Activated T-helper 9 cell treated with anti-CD3 and anti-CD28 coated beads, Interleukin-2, amount 50 U/mL, for 16 hours (primary cell): ENCODE data around the gene KRTAP10-12.

ENCODE experiments used
- DNase-seq: peaks from one replicate; pipeline ENCODE4 v3.0.0-alpha.2; 2020; ENCODE audit warnings: low read depth

Gene KRTAP10-12

DNA sequence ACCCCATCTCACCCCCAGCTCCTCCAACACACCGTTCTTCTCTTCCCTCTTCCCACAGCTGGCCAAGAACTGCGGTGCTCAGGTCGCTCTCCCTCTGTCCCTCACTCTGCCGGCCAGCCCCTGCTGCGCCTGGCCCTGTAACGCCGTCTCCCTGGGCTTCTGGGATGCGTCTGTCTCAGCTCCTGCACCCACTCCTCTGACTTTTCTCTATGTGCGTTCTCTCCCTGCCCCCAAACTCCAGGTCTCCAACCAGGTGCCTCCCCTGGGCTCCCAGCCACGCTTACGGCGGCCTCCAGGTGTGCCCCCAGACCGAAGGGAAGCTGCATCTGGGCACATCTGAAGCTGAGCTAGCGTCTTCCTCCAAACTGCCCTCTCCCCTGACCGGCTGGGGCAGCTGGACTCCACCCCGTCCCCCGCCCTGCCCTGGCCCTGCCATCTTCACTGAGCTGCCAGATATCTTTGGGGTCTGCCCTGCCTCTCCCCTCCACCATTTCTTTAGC, 2.6 kb downstream of the KRTAP10-12 start:
- no peak for DNase-seq

GRCh38 chr21:44700101-44701022, 3.4 kb downstream of the KRTAP10-12 start:
- no peak for DNase-seq

- DNase-seq = no peak
These were observed 4.0 kb downstream of the KRTAP10-12 start for GRCh38 chr21:44701023-44701400.

DNA sequence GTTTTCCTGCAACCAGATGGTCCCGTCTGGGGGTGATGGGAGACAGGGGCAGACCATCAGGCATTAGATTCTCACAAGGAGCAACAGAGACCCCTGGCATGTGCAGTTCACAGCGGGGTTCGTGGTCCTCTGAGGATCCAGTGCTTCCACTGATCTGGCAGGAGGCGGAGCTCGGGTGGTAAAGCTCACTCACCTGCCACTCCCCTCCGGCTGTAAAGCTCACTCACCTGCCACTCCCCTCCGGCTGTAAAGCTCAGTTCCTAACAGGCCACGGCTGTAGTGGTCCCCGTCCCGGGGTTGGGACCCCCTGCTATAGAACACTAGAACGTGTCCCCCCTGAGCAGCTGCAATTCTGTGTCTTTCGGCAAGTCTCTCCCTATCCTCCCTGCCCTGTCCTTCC, 4.6 kb downstream of the KRTAP10-12 start:
- no peak for DNase-seq

DNA sequence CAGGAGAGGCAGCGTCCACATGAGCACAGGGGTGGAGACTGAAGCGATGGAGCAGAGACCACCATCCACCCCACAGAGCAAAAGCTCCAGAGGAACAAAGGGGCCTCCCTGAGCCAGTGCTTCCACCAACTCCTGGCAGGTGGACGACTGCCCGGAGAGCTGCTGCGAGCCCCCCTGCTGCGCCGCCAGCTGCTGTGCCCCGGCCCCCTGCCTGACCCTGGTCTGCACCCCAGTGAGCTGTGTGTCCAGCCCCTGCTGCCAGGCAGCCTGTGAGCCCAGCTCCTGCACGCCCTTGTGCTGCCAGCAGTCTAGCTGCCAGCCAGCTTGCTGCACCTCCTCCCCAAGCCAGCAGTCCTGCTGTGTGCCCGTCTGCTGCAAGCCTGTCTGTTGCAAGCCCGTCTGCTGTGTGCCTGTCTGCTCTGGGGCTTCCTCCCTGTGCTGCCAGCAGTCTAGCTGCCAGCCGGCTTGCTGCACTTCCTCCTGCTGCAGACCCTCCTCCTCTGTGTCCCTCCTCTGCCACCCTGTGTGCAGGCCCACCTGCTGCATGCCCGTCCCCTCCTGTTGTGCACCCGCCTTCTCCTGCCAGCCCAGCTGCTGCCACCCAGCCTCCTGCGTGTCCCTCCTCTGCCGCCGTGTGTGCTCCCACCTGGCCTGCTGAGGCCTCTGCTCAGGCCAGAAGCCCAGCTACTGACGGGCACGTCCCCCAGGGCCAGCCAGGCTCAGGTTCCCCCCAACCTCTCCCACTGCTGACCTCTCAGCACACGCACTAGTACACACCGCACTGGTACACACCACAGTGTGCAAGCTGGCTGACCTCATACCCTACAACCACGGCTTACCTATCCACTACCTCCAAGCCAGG, 5.4 kb downstream of the KRTAP10-12 start:
- no peak for DNase-seq

- no peak for DNase-seq
These were observed 6.2 kb downstream of the KRTAP10-12 start for GRCh38 chr21:44702973-44703730.

- DNase-seq = no peak
These were observed 7.0 kb downstream of the KRTAP10-12 start for GRCh38 chr21:44703731-44704635.

DNA sequence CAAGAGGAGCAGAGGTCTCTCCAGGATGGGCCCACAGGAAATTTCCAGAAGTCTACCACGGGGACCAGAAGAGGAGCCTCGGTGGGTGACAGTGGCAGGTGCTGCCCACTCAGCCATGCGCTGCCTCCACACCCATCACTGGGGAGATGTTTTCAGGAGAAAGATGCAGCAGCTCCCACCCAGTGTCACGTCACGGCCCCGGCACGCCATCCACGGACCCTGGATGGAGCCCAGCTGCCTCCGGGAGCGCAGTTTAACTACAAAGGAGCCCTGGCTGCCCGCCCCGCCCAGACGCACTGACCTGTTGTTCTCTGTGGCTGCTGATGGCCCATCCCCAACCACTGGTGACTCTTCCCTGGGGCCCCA, 7.6 kb downstream of the KRTAP10-12 start:
- no peak for DNase-seq

DNA sequence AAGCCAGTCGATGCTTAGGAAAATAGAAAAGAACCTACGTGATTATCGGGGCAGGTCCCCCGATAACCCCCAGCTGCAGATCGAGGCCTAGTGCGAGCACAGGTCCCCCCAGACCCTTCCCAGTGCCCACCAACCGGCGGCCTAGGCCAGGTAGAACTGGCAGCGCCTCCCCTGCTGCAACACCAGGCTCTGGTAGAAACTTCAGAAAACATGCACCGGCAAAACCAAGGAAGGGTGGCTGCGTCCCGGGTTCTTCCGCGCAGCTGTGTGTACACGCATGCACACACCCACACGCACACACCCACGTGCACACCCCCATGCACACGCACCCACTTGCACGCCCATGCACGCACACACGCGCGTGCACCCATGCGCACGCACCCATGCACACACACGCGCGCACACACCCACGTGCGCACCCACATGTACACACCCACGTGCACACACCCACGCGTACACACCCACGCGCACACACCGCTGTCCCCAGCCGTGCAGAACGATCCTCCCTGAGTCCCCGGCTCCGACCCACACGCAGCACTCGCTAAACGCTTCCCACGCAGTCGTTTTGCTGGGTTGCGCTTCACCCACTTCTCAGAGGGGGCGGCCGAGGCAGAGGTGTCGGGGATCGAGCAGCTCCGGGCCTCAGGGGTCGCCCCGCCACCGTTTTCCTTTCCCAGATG, 9.2 kb downstream of the KRTAP10-12 start:
- no peak for DNase-seq

DNA sequence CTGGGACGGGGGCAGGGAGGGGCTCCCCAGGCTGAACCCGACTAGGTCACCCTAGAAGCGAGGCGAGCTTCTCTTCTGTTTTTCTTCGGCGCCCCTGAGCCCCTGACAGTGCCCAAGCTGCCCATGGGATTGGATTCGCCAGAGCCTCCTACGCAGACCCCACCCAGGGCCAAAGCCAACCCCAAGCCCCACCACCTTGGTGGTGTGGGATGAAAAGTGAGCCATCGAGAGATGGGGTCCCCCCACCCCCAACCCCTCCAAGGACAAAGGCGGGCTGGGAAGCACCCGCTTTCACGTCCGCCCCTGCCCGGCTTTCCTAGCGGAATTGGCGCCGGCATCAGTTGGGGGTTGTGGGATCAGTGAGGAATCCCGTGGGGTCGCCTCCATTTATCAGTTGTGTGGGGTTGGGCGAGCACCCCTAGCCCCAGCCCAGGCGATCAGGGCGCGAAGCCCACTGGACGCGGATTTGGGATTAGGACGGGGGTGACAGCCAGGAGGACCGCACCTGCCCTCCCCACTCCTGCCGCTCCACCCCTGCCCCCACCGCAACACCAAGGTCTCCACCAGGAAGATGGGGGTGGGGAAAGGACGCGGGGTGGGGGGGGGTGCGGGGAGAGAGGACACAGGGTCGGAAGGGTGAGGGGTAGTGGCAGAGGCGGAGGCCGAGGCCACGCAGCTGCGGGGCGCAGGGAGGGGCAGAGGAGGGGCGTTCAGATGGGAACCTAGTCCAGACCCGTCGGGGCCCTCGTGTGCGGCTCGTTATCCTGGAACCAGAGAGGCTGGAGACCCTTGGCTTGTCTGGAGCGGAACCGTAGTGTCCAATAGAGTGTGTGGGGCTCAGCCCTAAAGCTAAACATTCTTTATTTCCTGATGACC, 10.0 kb downstream of the KRTAP10-12 start:
- no peak for DNase-seq

- DNase-seq = no peak
These were observed 11.4 kb downstream of the KRTAP10-12 start for GRCh38 chr21:44708213-44708865.

GRCh38 chr21:44708866-44709425, 12.0 kb downstream of the KRTAP10-12 start:
- DNase-seq = no peak

DNA sequence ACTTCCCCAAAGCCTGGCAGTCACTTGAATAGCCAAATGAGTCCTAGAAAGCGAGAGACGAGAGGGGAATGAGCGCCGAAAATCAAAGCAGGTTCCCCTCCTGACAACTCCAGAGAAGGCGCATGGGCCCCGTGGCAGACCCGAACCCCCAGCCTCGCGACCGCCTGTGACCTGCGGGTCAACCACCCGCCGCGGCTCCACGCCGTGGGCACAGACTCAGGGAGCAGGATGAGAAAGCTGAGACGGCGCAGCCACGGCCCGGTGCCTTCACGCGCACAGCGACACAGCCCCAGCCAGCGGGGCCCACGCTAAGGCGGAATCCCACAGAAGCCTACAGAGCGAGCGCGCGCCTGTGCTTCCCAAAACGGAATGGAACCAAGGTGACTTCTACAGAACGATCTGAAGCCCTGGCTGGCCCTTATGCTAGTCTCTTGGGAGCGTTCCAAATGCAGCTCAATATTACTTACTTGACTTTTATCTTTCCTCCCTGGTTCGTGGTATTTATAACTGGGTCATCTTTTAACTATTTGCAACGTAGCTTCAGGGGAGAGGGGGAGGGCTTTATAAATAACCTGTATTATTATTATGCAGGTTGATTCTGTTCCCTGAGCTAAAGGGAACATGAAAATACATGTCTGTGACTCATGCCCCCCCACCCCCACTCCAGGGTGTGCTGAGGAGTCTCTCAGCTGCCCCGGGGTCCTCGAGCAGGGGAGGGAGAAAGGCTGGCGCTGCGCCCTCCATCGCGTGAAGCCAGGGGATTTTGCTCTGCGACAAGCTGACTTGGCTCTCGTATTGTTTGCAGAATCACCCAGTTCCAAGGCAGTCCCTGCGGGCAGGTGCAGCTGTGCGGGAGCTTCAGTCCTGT, 12.7 kb downstream of the KRTAP10-12 start:
- DNase-seq = no peak

DNA sequence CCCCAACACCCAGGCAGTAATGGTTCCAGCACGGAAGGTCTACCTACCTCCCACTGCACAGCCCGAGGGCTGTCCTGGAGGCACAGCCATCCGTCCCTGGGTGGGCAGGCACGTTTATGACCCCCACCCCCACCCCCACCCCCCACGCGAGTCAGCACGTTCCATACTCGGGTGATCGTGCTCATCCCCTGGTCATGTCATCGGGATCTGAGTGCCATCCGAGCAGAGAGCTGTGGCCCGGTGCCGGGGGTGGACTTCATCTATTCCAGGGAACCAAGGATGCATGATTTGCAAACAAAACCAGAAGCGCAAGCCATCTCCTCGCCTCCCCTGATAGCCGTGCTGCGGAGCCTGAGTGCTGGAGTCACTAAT, 13.3 kb downstream of the KRTAP10-12 start:
- DNase-seq = no peak

DNA sequence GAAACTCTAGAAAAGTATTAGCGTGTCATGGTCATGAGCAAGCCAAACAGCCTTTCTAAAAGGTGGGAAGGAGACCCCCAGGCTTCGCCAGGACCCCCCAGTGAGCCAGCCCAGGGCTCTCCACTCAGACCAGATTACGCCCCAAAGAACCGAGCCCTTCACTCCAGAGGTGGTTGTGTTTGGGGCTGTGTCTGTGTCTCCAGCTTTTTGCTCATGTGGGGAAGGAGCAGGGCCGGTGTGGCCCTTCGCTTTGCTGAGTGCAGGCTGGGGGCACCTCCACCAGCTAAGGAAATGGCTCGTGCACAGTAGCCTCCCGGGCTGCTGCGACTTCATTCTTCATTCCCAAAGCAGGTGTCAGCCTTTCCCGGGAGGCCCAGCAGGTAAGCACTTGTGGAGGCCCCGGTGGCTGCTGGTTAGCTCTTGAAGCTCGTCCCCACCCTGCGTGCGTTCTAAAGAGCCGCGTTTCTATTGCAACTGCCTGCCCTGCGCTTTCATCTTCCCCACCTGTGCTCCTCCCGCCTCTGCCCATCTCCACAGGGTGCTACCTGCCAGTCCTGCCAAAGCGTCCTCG, 13.9 kb downstream of the KRTAP10-12 start:
- no peak for DNase-seq

GRCh38 chr21:44711327-44712202, 14.6 kb downstream of the KRTAP10-12 start, which contains the start of gene TSPEAR:
TSPEAR (minus strand) TSS chr21:44711572; CDS start chr21:44711514, 58 bp downstream.
- DNase-seq = no peak
